GM19240 (cell line): Measurements from ENCODE around the gene NCOA7.
"Not testable (repeated sequence)": the region's sequence is repeated elsewhere in the genome, so short reads cannot be mapped to it uniquely, and the experiment has no call there.

Experiments
- DNase-seq: peaks from one replicate; pipeline ENCODE4 v3.0.0; 2011; ENCODE audit warnings: low spot score; ENCODE audit not compliant: insufficient read length

The NCOA7 gene

DNA sequence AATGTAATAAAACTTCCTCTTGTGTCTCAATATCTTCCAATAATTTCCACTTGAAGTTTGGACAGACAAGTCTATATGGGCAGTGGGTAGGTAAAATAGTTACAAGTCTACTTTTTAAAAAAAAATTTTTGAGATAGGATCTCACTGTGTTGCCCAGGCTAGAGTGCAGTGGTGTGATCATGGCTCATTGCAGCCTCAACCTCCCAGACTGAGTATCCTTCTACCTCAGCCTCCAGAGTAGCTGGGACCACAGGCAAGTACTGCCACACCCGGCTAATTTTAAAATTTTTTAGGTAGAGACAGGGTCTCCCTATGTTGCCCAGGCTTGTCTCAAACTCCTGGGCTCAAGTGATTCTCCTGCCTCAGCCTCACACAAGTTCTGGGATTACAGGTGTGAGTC, 181.7 kb downstream of the NCOA7 start:
- DNase-seq = not testable (repeated sequence)

DNA sequence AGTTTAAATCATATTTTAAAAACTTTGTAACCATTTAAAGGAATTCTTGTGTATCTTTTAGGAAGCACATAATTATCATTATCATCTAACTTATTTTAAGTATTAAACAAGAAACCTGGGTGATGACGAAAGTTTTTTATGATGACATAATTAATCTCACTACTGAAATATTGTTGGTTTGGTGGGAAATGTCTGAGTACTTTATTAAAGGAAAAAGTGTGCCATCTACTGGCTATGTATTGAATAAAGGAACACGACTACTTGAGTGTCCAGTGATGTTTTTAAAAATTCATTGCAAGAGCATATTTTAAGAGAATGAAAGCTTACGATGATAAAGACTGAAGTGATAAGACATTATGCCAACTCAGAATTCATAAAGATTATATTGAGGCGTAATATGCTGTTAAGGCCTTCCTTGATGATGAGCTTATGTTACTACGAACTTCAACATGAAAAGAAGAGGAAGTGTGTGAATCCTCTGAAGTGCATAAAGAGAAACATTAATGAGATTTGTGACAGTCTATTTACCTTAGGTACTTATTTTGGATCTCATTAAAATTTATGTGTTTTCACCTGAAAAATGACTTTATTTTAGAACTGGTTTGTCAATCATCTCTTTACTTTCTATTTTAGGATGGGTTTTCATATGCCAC, 183.6 kb downstream of the NCOA7 start:
- no peak for DNase-seq

DNA sequence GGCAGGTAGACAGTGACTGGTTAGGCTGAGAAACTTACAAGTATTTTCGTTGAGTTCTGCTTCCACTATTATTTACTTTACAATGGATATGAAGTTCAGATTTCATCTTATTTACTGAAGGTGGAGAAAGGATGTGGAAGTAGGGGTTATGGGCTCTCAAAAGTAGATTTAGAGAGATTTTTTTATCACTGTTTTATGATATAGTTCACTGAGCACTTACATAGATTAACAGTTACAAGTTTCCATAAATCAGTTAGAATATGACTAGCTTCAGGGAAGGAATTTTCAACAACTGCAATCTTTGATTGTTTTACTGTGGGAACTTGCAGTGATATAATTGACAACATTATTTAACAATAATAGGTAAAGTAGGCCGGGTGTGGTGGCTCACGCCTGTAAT, 188.3 kb downstream of the NCOA7 start:
- no peak for DNase-seq
